H1 (cell line): ENCODE data around the gene EIPR1. TPM values are rescaled to one million over a fixed set of nuclear protein-coding genes. Genes with fewer than 3 reads are reported as not detected.

Experiments
- EZH2 ChIP-seq: fragments of 200-600 bp; sonication (generic); IDR thresholded peaks from 2 replicates; pipeline ENCODE4 v1.7.1; 2012; ENCODE audit warnings: low read depth, mild to moderate bottlenecking, moderate library complexity, low read length, inconsistent platforms; ENCODE audit not compliant: severe bottlenecking
- JUND ChIP-seq: IDR thresholded peaks from 2 replicates; pipeline ENCODE4 v1.6.1; 2011; ENCODE audit warnings: mild to moderate bottlenecking, improper control_type of control experiment, low read length
- SP1 ChIP-seq: IDR thresholded peaks from 2 replicates; pipeline ENCODE4 v1.6.1; 2011; ENCODE audit warnings: low read depth, low read length
- SP2 ChIP-seq: IDR thresholded peaks from 2 replicates; pipeline ENCODE4 v1.6.1; 2012; ENCODE audit warnings: mild to moderate bottlenecking, low read length, inconsistent platforms
- TAF1 ChIP-seq: IDR thresholded peaks from 2 replicates; pipeline ENCODE4 v1.6.1; 2011; ENCODE audit warnings: mild to moderate bottlenecking, low read depth, low read length
- TEAD4 ChIP-seq: IDR thresholded peaks from 2 replicates; pipeline ENCODE4 v1.6.1; 2012; ENCODE audit warnings: low read depth, low read length, inconsistent platforms, mixed read lengths
- YY1 ChIP-seq: IDR thresholded peaks from 2 replicates; pipeline ENCODE4 v1.6.1; 2011; ENCODE audit warnings: low read depth, mild to moderate bottlenecking, low read length
- polyA plus RNA-seq, 7 experiments: library from polyadenylated mRNA; depleted of rRNA in 3 of 7; stranded (reverse) in 5 of 7; unstranded in 2 of 7; fragments of >200 nt in 5 of 7; fragments of 200-250 nt in 2 of 7; gene quantifications; 1 replicate in 5 of 7; 2 replicates in 1 of 7; 4 replicates in 1 of 7; pipeline versions ENCODE4 v1.2.1 to v1.2.3, GENCODE V29; 2011 to 2013; ENCODE audit warnings: missing spikeins in 2 of 7, mixed read lengths in 2 of 7
- total RNA-seq: library from RNA; stranded (reverse); fragmentation: NEBNext Ultra II Directional; extraction: Animal tissue kit (Norgen Biotek cat#: 25700); gene quantifications from 2 replicates; pipeline ENCODE4 v1.2.1, GENCODE V29; 2021

EIPR1 gene
- total and polyA plus RNA-seq, 2 of the 8 experiments (the other 6 are each of a cell fraction or from before 2014, with no cell fraction given): 26.3 to 56.4 TPM

GRCh38 chr2:3249476-3249962, 128.1 kb downstream of the EIPR1 start (continued):
- TF ChIP-seq TEAD4 (no peak), JUND (no peak), SP2 (no peak), SP1 (no peak), EZH2 (no peak), YY1 (no peak), TAF1 (no peak)
